ENCODE measurements around the gene CDPF1. TPM values are rescaled to one million over a fixed set of nuclear protein-coding genes. Genes with fewer than 3 reads are reported as not detected.

CDPF1 gene
- total RNA-seq, 2 experiments from 2014 or later = 11.9 to 12.1 TPM

DNA sequence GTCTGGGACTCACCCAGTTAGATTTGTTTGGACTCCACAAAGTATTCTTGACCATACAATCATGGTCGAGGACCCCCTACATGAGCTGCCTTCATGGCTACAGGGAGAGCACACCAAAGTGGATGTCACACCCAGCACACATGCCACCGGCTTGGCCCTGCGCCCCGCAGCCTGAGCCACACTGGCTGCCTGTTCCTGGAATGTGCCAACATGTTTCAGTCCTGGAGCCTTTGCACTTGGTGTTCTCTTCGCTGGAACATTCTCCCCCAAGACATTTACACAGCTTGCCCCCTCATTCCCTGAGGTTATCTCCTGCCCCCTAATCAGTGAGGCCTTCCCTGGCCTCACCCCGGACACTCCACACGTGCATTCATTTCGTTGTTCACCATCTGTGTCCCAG lies 53.8 kb downstream of the CDPF1 start:
- no peak for DNase-seq
- Mint-ChIP-seq H3K36me3 (ENCODE audit: low read depth) (peaks cover 6% of the 10 kb centered on the region), H3K4me1 (ENCODE audit: low read depth) (peaks cover 5% of the 10 kb centered on the region), H3K9me3 (peaks cover 4% of the 10 kb centered on the region), H3K27ac (no peak overlapping the region), H3K27me3 (no peaks in the 10 kb centered on the region), H3K4me3 (no peak overlapping the region)
- no peak for ATAC-seq
- intact Hi-C loops (cut with micrococcal nuclease) = no loop called here
- CTCF ChIA-PET = interaction anchor here (0.6 kb wide), 1 partner anchor 333 kb away, joined by 3 read pairs; no protein-coding TSS in a partner anchor
- POLR2A ChIA-PET = no interaction called here
- TF ChIP-seq, protein P1, sequence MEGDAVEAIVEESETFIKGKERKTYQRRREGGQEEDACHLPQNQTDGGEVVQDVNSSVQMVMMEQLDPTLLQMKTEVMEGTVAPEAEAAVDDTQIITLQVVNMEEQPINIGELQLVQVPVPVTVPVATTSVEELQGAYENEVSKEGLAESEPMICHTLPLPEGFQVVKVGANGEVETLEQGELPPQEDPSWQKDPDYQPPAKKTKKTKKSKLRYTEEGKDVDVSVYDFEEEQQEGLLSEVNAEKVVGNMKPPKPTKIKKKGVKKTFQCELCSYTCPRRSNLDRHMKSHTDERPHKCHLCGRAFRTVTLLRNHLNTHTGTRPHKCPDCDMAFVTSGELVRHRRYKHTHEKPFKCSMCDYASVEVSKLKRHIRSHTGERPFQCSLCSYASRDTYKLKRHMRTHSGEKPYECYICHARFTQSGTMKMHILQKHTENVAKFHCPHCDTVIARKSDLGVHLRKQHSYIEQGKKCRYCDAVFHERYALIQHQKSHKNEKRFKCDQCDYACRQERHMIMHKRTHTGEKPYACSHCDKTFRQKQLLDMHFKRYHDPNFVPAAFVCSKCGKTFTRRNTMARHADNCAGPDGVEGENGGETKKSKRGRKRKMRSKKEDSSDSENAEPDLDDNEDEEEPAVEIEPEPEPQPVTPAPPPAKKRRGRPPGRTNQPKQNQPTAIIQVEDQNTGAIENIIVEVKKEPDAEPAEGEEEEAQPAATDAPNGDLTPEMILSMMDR (IDR thresholded peaks at IDR 0.05) = no peak

DNA sequence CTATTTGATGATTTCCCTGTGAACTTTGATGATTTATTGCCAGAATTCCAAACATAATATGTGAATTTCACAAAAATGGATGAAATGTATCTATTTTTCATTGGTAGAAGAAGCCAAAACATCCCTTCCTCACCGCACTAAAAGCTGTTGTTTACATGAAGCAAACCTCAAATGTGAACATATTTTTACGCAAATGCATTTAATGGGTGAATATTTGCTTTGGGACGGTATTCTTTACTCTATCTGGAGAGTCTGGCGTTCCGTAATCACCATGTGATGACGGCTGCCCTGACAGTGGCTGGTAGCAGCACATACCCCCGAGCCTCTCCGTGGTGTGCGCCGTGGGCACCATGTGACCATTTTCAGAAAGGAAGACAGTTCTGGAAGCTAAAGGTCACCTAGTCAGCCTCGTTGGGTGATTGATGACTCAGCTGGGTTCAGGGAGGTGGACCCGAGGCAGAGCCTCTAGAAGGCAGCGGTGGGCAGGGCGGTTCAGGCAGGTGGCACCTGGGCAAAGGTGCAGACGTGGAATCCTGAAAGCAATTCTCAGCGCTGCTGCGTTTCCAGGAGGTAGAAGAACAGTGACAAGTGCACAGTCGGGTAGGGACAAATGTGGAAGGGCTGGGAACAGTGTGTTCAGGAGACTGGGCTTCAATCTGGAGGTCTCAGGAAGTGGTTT lies 54.5 kb downstream of the CDPF1 start:
- H3K9me3 Mint-ChIP-seq = peaks cover 4% of the 10 kb centered on the region
- H3K27me3 Mint-ChIP-seq = no peaks in the 10 kb centered on the region
- no peak overlapping the region for H3K27ac Mint-ChIP-seq
- POLR2A ChIA-PET = no interaction called here
- TF ChIP-seq, protein P1 (IDR thresholded peaks at IDR 0.05) = no peak
- H3K36me3 Mint-ChIP-seq (ENCODE audit: low read depth) = peaks cover 6% of the 10 kb centered on the region
- CTCF ChIA-PET = no interaction called here
- no peak overlapping the region for H3K4me3 Mint-ChIP-seq
- no peak for DNase-seq
- H3K4me1 Mint-ChIP-seq (ENCODE audit: low read depth) = peaks cover 5% of the 10 kb centered on the region
- intact Hi-C loops (cut with micrococcal nuclease) = no loop called here
- ATAC-seq = no peak

Other genes starting within 250 kb of the CDPF1 start
- 10 to 100 TPM in 1 of 2 experiments, 1 to 10 TPM in 1; 9.1 to 11.8 TPM for gene PPARA, start 99.8 kb downstream of the CDPF1 start, total RNA-seq
- gene PKDREJ, start 13.1 kb upstream of the CDPF1 start, total RNA-seq = not detected
- gene TTC38, start 17.7 kb upstream of the CDPF1 start, total RNA-seq = 10 to 100 TPM in 1 of 2 experiments, 1 to 10 TPM in 1; 9.0 to 11.9 TPM
- gene GTSE1, start 46.6 kb upstream of the CDPF1 start, total RNA-seq = 10 to 100 TPM; 39.4 to 41.4 TPM
- gene TRMU, start 85.4 kb upstream of the CDPF1 start, total RNA-seq = 10 to 100 TPM; 87.2 to 98.1 TPM

Data from activated CD8-positive, alpha-beta T cell treated with anti-CD3 and anti-CD28 coated beads for 36 hours (primary cell).